NCI-H345 (cell line): ENCODE measurements around the gene SEMA4C.

ENCODE experiments used
- DNase-seq: peaks from one replicate; lab custom pipeline; 2025; lab: John Stamatoyannopoulos, UW

SEMA4C gene

DNA sequence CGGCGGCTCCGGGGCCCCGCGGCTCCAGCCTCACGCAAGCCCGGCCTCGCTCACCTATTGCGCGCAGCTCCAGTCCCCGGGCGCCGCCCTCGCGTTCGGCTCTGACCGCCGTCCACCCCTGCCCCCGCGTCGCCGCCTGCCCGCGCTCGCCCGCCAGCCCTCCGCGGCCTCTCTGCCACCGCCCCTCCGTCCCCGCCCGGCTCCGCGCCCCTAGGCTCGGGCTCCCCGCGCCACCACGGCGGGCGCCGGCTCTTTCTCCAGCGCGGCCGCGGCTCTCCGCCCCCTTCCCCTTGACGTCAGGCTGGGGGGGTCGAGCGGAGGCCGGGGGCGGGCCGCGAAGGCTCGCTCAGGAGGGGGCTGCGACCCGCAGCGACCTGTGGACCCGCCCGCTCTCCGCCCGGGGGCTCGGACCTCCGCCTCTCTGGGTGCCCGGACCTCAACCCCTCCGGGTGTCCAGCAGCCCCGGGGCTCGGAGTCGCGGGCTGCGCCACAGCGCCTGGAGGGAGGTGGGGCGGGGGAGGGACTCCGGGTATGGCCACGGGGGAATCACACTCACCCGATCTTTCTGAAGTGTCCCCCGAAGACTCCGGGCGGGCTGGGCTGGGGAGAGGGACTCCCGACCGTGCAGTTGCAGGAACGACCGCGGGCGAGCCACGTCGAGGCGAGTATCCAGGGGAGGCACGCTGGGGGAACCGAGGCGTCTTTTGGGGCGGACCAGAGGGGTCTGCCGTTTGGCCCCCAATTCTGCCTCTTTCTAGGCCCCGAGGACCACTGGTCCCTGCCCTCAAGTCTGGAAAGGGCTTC lies at the start of gene SEMA4C:
TSS of gene SEMA4C (minus strand) at position 259 of the 804 bp plus-strand sequence. CDS start 2,194 bp downstream, outside the sequence.
- peak; percentile 50 for DNase-seq

GRCh38 chr2:96918754-96919550 lies 49.1 kb upstream of the SEMA4C start:
- no peak for DNase-seq

DNA sequence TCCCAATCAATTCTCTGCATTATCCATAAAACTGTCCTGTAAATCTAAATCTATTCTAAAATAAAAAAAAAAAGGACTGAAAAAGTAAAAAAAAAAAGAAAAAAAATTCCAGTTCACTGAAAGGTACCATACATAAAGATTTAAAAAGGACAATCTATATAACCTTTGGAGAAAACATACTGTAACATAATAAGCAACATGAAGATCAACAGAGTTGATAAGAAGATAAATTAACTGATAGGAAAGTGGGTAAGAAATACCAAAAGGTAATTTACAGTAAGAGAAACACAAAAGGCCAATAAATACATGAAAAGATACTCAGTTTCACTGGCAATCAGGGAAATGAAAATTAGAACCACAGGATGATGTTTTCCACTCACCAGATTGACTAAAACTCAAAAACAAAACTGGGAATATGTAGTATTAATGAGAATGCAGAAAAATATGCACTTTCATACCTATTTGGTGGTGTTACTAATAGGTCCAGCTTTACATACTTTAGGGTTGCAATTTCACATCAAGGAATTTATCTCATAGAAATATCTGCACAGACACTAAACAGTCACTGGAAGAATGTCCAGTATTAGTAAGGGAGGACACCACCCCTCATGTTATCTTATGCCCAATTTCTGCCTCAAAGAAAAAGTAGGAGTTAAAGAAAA lies 48.3 kb upstream of the SEMA4C start:
- DNase-seq: no peak

- DNase-seq: peak; percentile 24
These were observed 47.0 kb upstream of the SEMA4C start for GRCh38 chr2:96916646-96917543.

- no peak for DNase-seq
These were observed 46.3 kb upstream of the SEMA4C start for GRCh38 chr2:96916156-96916630.

GRCh38 chr2:96914332-96914731 lies 44.5 kb upstream of the SEMA4C start:
- no peak for DNase-seq

DNA sequence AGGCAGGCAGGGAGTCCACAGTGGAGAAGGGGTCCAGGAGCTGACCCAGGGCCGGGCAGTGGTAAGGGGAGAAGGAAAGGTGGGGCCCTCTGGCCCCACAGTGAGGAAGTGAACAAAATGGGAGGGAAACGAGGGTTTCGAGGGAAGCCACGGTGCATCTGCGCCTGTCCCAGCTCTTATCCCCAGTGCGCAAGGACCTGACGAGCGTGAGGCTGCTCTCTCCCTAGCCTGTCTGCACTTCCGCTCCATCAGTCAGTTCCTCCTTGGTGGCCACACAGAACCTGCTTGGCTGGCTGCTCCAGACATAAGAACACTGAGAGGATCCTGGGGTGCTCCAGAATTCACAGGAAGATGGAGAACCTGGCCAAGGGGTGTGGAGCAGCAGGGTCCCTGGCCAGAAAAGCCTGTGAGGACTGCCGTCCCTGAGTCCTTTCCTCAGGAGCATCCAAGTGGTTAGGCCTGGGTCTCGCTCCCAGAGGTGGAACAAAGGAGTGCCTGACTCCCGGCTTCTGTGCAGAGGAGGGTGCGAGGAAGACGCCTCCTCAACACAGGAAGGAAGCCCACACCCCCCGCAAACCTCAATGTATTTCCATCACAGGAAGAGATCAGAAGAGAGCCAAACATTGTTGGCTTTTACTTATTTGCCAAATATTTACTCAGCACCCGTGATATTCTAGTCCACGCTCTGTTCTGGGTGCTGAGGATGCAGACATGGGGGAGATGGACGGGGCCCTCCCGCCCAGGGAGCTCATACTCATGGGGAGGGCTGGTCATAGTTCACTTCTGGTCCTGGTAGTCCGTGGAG lies 43.7 kb upstream of the SEMA4C start:
- no peak for DNase-seq

DNA sequence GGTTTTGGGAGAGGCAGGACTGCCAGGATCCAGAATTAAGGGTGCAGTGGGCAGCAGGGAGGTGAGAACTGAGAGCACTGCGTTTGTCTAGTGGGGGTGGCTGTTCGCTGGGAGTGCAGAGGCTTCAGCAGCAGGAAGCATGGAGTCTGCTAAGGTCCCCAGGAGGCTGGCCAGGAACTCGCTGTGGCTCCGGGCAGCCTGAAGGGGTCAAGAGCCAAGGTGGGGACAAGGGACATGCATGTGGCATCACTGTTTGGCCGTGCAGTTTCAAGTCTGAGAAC lies 43.2 kb upstream of the SEMA4C start:
- DNase-seq: no peak

DNA sequence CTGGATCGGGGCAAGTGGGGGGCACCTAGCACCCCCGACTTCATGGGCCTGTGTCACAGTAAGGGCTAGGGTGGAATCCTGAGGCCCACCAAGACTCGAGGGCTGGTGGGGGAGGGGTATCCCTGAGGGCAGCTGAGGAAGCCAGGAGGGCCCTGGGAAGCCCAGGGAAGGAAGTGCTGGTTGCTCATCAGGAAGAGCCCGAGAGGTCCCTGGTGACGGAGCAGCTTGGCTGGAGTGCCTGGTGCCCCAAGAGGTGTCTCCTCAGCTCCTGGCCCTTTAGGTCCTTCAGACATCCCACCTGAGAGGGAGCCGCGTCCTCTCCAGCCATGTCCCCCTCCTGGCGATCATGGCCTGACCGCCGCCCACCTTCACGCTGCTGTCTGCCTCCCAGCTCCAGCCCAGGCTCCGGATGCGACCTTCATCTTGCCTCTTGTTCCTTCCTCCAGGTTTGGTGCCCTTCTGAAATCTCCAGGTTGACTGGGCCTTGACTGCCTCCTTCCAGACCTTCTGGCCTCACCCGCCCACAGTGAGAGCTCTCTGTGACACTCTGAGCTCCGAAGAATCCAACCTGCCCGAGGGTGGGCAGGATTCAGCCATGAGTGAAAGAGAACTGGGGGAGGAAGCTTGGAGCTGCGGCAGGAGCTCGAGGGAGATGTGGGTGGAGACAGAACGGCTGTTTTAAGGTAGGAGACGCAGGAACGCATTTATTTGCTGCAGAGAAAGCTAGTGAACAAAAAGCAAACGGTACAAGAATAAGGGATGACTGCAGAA lies 42.7 kb upstream of the SEMA4C start:
- no peak for DNase-seq

GRCh38 chr2:96909611-96910021 lies 39.7 kb upstream of the SEMA4C start:
- DNase-seq: no peak

GRCh38 chr2:96907115-96908041 lies 37.5 kb upstream of the SEMA4C start:
- DNase-seq: no peak

GRCh38 chr2:96906729-96907114 lies 36.8 kb upstream of the SEMA4C start:
- no peak for DNase-seq

GRCh38 chr2:96903815-96904214 lies 33.9 kb upstream of the SEMA4C start:
- DNase-seq: no peak

DNA sequence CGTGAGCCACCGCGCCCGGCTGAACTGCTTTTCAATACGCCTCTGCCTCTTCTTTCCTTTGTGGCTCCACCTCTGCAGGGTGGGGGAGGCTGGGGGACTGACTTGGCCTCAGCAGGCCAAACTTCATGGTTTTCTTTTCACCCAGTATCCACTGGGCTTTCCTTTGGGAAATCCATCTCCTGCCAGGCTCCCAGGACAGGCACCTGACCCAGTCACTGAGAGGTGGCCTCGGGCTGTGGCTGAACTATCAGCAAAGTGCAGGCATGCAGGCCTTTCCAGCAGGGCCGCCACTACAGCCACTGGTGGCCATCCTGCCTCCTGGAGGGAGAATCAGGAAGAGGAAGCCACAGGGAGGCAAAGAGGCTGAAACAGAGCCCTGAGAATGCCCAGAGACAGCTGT lies 33.4 kb upstream of the SEMA4C start:
- no peak for DNase-seq

DNA sequence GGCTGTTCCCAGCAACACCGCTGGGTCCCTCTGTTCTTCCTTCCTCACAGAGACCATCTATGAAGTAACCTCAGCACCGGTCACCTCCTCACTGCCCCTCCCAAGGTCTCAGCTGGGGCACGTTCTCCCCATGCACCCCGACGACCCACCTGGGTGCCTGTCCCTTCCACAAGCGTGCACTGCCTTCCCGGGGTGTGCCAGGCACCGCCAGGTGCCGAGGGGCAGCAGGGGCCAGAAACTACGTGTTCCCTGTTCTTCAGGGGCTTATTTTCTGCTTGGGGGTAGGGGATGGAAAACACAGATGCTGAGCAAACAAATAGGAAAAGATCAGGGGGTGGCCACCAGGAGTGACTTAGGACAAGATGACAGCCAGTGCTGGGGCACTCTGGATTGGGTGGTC lies 30.4 kb upstream of the SEMA4C start:
- DNase-seq: no peak

- DNase-seq: no peak
These were observed 29.5 kb upstream of the SEMA4C start for GRCh38 chr2:96899413-96899741.

DNA sequence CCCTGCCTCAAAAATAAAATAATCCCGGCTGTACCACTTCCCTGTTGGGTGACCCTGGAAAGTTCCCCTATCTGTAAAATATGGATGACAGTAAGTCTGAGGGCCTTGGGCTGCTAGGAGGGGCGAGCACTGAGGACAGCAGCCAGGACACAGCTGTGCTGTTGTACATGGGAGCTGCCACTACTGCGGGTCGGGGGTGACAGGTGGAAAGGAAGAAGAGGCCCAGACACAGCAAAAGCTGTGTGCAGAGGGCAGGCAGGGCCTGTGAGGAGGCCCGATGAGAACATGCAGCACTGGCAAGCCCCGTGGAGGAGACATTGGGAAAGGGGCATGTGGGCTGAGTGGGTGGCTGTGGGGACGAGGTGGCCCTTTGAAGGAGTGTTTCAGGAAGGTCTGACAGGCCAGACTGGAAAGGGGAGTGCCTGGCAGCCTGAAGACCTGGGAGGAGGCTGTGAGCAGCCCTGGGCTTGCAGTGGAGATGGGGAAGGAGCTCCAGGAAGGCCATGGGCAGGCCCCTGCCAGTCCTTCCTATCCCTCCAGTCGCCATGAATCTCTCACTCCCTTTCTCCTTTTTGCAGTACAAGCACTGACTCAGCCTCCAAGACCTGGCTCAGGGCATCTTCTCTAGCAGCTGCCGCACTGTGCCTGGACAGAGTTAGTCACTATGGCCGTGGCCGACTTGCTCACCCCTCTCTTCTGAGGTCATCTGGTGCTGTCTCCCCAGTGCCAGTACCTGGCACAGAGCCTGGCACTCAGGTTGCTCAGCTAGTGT lies 28.9 kb upstream of the SEMA4C start:
- no peak for DNase-seq

- DNase-seq: no peak
These were observed 28.2 kb upstream of the SEMA4C start for GRCh38 chr2:96898135-96898505.
